Stimulated activated CD4-positive, alpha-beta T cell treated with anti-CD3 and anti-CD28 coated beads, Interleukin-15, amount 100 ng/mL, for 24 hours (primary cell): ENCODE data around the gene SLC35A1.
"Not testable (repeated sequence)": the region's sequence is repeated elsewhere in the genome, so short reads cannot be mapped to it uniquely, and the experiment has no call there.

Experiments
- DNase-seq: peaks from one replicate; pipeline ENCODE4 v3.0.0-alpha.2; 2020

Gene SLC35A1, protein sequence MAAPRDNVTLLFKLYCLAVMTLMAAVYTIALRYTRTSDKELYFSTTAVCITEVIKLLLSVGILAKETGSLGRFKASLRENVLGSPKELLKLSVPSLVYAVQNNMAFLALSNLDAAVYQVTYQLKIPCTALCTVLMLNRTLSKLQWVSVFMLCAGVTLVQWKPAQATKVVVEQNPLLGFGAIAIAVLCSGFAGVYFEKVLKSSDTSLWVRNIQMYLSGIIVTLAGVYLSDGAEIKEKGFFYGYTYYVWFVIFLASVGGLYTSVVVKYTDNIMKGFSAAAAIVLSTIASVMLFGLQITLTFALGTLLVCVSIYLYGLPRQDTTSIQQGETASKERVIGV

DNA sequence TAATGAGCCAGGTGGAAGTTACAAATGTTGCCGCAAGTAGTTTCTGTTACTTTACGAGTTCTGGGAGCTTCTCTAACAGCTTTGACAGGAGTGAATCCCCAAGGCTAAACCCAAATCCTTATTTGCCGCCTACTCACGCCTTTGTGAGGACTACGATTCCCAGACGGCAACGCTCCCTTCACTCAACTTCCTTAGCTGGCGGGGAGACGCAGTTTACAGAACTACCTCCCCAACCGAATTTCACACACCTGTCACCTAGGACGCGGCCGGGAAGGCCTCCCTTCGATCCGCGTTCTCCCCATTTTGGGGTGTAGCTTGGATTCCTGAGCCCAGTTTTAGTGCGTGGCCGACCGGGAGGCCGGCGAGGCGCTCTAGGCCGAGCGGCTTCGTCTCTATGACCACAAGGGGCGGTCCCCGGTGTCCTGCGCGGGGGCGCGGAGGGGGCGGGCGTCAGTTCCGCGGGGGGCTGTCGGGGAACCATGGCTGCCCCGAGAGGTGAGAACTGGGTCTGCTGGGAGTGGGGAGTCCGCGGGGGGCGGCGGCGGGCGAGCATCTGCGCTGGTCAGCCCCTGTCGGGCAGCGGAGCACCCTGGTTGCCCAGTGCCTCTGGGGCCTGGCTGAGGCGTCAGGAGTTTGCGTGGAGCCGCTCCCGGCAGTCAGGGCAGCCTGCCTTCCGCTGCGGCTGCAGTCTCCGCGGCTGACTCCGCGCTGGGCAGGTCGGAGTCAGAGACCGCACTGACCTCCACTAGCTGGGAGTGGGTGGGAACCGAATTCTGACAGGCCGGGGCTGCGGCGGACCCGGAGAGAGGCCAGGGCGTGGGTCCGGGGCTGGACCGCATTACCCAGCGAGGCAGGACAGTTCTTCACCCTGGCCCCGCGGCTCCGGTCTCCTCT is at the start of gene SLC35A1:
Gene SLC35A1, plus strand, starts transcription at position 450 of the 894 bp plus-strand sequence. Its CDS starts 30 bp downstream, at position 480.
- DNase-seq = peak; percentile 90

DNA sequence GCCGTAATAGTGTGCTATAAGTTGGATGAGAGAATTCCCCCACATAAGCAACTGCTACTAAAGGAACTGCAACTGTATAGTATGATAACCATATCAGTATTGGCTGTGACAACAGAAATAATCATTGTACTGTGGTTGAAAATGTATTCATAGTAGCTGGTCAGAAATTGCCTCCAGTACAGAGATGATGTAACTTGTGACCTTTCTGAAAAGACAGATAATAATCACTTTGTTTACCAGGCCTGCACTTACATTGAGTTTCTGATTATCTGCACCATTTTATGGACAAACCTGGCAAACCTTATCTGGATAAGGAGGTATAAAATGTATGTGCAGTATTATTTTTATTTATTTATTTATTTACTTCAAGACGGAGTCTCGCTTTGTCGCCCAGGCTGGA is 46.0 kb upstream of the SLC35A1 start:
- no peak for DNase-seq

DNA sequence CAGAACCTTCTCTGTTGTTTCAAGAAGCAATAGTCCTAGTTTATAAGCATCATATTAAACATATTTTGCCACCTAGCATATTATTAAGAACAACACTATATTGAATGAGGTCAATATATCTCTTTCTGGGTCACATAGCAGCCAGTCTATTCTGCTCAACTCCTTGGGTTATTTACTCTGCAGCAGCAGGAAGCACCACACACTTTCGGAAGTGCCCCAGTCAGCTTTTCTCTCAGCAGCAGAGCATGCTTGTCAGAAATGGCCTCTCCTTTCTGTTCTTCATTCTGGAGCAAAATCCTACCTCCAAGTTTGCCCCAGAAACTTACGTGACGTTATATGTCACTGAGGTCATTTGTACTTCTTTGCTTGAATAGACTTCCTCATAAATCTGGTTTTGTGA is 42.3 kb upstream of the SLC35A1 start:
- no peak for DNase-seq

DNA sequence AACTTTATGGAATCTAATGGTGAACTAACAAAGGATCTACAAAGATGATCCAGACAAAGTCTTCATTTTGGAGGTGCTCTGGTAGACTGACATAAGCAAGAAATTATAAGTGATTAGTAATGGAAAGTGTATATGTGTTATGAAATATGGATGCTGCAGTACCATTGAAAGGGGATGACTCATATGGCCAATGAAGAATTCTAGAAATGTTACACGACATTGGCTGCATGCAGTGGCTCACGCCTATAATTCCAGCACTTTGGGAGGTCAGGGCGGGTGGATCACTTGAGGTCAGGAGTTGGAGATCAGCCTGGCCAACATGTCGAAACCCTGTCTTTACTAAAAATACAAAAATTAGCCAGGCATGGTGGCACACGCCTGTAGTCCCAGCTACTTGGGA is 41.5 kb upstream of the SLC35A1 start:
- no peak for DNase-seq

DNA sequence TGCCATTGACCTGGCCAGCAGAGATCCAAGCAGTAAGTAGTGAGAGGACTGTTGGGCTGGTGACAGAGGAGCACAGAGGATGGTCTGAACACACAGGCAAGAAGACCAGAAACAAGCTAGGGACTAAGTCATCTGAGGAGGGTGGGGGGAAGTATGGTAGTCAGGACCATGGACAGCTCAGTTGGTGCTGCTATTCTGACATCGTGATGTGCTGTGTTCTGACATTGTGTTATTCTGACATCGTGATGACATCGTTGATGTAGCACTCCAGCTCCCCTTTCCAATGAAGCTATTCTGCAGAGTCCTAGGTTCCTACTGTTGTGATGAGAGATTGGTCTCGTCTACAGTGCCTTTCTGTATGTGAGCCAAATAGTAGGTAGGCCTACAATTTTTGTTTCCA is 36.3 kb upstream of the SLC35A1 start:
- DNase-seq = peak; percentile 31

DNA sequence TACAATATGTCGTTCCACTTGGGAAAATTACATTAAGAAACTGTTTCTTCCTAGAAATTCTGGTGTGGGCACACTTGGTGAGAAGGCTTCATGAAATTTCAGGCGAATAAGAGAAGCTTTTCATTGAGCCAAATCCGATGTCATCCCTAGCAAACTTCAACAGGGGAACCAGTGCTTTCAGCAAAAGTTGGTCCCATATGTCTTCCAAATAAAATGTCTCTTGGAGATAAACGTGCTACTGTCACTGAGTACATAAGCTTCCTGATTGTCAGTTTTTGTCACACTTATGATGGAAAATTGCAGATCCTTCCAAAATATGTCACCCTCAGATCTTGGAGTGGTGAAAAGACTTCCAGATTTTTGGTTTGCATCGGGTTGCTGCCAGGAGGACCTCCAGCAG is 31.1 kb upstream of the SLC35A1 start:
- no peak for DNase-seq

DNA sequence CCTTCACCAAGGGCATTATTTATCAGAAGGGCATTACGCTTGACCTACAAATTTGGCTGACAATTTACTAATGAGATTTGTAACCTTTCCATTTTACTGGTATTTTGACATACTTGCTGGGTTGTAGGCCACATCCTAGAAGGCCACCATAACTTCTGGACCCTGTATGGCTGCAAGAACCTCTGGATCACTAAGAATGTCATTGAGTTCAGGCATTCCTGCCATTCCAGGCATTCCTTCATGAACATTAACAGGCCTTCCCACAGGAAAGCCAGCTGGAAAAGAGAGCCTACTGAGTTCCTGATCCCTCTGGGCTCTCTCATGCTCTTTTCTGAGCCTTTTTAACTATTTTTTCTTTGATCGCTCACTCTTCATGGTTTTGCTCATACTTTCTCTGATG is 28.4 kb upstream of the SLC35A1 start:
- no peak for DNase-seq

DNA sequence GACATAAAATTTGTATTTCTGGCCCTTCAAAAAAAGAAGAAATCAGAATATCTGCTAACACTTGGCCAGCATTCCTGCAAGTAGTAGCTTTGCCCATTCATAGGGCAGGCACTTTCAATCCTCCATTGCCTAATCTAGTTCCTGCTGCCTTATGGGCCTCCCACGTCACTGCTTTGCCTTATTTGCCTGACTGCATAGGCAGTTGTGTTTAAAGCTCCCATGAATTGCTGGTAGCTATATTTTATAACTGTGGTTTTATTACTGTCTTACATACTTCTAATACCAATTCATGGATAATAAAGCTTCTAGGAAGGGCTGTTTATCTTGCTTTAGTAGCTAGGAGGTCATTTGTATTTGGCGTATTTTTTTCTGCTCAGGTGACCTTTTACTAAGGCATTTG is 7.7 kb upstream of the SLC35A1 start:
- DNase-seq = no peak

DNA sequence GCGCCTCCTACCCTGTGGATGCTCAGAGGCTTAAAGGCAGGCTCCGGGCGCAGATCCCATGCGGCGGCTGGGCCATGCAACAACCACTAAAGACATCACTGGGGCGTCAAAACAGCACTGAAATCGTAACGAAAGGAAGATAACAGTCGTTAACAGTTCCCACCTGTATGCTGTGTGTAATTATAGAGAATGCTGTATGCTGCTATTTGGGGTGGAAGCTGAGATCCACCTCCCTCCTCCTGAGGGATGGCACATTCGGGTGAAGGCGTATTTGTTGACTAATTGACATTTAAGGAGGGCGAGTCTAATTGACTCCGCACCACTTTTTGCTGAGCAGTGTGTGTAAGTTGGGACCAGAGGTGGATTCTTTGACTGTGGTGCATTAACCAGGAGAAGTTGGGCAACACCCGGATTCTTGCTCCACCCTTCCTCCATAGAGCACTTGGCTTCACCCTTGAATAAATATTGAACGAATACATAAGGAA is 687 bp downstream of the SLC35A1 start:
- DNase-seq = peak; percentile 76

DNA sequence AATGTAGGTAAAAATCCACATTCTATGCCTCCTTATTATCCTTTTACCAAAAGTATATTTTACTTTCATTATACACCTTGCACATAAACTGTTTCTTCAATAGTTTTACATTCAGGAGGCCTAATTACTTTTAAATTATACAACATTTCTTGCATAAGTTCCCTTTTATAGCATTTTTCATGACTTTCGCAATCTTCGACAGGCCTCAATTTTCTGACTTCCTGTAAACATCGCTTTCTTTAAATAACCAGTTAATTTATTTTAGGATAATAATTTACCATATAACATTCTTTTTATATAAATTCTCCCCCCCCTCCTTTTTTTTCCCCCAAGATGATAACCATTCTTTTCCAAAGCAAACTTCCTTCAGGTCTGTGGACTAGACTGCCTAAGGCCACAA is 9.2 kb downstream of the SLC35A1 start:
- DNase-seq = no peak

DNA sequence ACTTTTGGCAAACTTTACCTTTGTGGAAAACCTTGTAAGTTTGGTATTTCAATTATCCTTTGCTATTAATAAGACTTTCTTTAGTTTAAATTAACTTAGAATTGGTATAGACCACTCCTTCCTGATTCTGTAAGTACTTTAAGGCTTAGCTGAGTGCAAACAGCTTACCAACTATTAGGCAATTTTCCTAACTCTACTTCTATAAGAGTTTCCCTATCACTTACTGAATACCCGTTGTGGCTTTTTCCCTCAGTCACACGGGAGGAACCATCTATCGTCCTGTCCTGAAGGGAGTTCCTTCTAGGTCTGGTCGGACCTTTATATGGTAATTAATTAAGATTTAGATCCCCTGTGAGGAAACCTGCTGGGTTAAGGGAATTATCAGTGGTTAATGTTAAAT is 9.6 kb downstream of the SLC35A1 start:
- no peak for DNase-seq

DNA sequence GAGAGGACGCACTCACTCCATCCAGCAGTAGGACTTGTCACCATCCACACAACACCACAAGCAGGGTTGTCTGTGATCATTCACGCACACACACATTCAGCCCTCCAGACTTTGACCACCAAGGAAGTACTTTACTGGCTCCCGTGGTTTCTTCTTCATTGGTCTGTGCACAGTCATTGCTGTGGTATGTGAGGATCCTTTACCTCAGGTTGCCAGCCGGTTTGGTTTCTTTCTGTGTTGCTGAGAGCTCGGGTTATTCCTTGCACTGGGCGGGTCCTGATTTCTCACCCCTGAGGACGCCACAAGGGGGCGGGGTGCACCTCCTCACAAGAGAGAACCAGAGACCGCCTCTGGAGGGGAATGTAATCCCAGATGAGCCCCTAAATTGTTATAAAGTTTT is 11.2 kb downstream of the SLC35A1 start:
- DNase-seq = peak; percentile 9

DNA sequence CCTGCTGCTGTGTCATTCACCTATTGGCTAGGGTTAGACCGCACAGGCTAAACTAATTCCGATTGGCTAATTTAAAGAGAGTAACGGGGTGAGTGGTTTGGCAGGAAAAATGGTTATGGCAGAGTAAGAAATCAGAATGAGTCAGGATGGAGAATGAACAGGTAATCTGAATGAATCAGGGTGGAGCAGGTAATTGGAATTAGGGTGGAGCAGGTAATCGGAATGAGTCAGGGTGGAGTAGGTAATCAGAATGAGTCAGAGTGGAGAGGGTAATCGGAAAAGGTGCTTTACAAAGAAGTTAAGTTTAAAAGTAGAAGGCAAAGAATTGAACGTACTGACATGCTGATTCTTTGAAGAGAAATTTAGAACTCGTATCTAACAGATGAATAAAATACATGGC is 11.7 kb downstream of the SLC35A1 start:
- DNase-seq = no peak

DNA sequence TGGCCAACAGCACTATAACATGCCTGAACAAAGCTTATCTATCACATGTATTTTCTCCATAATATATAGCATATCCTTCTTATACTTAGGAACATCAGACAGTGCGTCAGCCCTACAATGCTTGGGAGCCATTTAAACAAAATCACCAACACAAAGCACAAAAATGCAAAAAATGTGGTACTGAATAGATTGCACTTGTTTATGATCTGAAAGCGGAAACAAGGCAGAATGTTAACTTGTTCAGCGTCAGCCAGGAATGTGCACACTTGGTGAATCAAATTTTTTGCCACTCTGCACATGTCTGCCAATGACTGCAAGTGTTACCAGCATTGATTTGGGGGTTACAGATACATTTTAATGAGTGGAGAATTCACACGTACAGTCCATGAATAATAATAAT is 14.8 kb downstream of the SLC35A1 start:
- no peak for DNase-seq

DNA sequence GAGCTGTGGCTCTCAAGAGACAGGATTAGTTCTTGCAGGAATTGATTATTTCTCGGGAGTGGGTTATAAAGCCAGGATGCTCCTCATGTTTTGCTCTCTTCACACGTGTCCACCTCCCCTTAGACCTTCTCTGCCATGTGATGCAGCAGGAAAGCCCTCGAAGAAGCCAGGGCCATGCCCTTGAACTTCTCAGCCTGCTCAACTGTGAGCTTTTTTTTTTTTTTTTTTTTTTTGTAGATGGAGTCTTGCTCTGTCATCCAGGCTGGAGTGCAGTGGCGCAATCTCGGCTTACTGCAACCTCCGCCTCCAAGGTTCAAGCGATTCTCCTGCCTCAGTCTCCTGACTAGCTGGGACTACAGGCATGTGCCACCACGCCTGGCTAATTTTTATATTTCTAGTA is 16.6 kb downstream of the SLC35A1 start:
- not testable (repeated sequence) for DNase-seq

DNA sequence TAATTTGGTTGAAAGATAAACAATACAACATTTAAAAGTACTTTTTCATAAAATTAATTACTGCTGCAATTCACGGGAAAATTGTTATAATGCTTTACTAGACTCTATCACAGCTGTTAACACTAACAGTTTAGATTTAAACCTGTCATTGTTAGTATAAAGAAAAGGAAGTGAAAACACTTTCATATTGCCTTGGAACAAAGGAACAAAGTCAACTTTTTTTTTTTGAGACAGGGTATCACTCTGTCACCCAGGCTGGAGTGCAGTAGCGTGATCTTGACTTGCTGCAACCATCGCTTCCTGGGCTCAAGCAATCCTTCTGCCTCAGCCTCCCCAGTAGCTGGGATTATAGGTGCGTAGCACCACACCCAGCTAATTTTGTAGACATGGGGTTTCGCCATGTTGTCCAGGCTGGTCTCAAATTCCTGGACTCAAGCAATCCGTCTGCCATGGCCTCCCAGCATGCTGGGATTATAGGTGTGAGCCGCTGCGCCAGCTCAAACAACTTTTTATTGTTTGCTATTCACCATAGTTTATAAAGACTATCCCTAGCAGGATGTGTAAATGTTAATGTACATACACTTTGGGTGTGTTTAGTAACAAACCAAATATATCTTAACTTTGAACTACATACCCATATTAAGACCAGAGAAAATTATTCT is 22.1 kb downstream of the SLC35A1 start:
- no peak for DNase-seq

DNA sequence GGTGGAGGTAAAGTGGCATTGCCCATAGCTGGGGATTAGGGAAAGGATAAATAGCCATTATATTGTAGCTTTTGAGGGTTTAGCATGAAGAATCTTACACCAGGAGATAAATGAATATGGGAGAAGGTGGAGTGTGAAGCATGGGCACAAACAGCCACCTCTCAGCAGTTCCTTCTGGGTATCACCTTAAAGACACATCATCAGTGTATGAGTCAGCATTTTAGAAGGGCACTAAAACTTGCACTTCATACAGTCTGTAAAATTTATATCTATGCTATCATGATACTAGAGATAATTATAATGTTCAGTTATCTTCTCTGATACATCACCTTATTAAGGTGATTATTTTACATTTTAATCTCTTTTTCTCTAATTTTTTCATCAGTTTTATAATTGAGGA is 25.3 kb downstream of the SLC35A1 start:
- no peak for DNase-seq

DNA sequence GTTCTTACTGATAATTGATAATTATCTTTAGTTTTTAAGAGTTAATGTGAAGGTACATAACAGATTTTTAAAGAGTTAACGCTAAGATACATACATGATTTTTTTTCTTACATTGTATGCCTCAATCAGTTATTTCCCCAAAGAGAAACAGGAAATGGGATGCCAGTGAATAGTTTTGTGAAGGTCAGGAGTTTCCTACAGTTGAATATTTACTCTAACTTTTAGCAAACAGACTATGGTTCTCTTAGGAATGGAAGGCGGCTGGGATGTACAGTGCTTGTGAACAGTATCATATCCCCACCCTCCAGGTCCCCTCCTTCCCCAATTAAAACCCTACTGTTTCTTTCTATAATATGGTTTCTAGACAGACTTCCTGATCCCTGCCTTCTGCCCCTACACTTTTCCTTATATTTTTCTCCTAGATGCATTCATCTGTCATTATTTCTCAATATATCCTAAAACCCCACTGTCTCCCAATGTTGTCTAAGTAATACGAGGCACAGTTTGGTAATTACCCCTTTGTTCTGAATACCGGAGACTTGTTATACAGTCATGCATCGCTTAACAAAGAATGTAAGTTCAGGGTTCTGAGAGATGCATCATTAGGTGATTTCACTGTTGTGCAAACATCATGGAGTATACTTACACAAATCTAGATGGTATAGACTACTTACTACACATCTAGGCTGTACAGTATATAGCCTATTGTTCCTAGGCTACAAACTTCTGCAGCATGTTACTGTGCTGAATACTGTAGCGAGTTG is 29.2 kb downstream of the SLC35A1 start:
- DNase-seq = no peak

DNA sequence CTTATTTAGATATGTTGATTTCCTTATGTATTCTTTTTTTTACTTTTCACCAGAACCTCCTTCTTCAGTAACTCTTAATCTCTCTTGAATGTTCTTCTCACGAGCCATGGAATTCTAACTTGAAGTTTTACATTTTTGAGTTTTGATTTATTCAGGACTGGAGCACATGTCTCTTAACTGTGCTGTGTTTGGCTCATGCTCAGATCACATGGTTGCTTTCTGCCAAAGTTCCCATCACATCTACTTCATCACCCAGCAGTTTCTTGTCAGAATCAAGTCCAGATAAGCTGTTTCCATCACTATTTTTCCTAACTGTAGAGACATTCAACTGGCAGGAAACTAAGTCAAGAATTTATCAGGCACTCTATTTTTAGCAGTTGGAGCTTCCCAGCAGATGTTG is 31.7 kb downstream of the SLC35A1 start:
- no peak for DNase-seq

DNA sequence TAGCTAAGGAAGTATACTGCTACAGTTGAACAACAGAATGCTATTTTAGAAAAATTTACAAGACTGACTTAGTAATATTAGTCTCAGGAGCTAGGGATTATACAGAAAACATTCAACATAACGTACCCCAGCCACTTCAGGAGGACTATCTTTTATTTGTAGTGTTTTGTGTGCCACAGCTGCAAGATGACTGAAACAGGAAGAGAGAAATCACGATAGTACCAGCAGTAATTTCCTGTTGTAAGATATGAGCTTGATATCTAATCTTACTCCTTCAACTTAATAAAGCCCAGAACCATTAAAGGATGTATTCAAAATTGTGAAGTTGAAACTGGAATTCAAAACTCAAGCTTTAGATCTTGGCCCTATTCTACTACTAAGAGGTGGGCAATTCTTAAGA is 42.1 kb downstream of the SLC35A1 start:
- DNase-seq = no peak

DNA sequence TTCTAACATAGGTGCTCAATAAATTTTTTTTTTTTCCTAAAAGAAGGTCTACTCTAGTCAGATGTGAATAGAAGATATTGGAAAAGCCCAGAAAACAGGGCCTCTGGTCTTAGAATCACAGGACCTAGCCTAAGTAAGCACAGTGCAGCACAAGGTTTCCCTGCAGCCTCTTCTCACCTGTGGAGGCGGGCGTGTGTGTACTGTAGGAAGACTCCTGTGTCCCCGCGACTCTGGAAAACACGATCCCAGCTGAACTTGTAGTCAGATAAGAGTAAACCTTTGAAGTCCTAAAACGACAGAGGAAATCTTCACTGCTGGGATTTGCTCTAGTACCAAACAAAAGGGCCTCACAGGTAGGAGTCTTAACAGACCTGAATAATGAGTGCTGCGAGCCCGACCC is 45.7 kb downstream of the SLC35A1 start:
- no peak for DNase-seq

DNA sequence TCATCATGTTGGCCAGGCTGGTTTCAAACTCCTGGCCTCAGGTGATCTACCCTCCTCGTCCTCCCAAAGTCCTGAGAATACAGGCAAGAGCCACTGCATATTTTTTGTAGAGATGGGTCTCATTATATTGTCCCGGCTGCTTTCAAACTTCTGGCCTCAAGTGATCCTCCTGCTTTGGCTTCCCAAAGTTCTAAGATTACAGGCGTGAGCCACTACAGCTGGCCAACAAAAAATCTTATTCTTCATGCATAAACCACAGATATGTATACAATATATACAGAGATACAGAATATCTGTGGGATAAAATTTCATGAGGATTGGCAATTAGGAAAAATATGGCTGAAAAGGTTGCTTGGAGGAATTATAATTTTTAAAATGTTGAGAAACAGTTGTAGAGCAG is 49.9 kb downstream of the SLC35A1 start:
- no peak for DNase-seq

DNA sequence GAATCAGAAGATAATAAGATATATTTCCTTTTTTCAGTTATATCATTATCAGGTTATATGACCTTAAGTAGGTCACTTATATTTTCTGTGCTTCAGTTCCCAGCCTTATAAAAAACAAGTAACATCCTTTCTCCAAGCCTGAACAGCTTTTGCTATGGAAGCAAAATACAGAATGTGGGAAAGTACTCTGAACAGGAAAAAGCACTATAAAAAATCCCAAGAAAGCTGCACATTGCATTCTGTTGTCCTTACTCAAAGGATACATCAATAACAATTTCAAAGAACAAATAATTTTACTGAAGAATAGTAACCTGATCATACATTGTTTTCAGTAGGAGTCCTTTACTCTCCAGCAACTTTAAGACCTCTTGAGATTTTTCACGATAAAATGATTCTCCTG is 56.4 kb downstream of the SLC35A1 start:
- no peak for DNase-seq
